DMS 273 treated with DMSO at 0.1 percent for 48 hours (cell line): Measurements from ENCODE around the gene UTP20.
"Not testable (repeated sequence)": the region's sequence is repeated elsewhere in the genome, so short reads cannot be mapped to it uniquely, and the experiment has no call there.

Experiments used
- DNase-seq: peaks from one replicate; lab custom pipeline; 2025; lab: John Stamatoyannopoulos, UW

Gene UTP20

DNA sequence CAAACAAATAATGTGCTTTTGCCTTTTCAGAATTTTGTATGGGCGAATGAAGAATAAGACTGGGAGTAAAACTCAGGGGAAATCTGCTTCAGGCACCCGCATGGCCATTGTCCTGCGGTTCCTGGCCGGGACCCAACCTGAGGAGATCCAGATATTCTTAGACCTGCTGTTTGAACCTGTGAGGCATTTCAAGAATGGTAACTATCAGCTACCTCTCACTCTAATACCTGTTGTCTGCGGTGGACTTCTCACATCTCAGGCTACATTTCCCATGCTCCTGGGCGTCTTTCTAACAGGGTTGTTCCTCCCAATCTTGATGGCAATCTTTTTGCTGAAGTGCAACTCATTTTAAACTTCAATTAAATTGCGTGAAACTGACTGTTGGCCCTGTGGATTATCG, 47.1 kb downstream of the UTP20 start:
- no peak for DNase-seq

DNA sequence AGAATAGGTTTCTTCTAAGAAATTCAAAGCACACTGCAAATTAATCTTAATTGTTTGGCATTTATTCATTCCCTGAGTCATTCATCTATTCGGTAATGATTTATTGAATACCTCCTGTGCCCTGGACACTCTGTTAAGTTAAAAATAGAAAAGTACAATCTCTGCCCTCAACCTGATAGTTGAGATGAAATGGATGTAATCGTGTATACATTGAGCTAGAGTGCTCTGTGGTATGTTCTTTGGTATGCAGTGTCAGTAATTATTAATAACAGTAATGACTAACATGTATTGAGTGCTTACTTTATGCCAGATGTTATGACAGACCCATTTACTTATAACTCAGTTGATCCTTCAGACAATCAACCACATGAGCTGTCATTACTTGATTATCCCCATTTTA, 47.6 kb downstream of the UTP20 start:
- no peak for DNase-seq

DNA sequence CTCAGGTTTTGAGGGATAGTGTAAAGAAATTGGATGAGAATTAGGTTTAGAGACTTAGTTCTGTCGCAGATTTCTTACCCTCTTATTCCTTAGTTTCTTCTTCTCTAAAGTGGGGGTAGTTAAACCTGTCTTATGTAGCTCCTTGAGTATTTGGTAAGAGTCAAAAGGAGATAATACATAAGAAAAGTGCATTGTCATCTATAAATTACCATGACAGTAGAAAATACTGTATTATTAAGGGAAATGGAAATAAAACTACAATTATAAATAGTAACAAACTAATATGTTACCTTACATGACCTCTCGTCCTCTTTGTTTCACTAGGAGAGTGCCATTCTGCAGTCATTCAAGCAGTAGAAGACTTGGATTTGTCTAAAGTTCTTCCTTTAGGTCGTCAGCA, 49.0 kb downstream of the UTP20 start:
- DNase-seq = no peak

DNA sequence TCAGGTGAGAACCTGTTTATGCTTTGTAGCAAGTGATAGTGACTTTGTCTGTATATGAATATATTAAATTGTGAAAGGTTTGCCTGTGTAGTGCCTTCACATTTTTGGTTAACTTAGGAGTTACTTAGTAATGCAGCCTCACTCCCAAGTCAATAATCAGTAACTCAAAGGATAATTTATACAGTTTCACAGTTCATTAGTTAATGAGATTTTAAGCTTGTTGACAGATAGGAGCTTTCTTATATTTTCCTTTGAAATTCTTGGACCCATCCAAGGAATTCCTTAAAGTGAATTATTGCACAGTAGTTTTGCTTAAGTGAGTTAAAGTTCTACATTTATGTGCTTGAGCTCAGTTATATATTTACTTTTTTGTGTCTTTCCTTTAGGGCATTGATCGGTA, 50.7 kb downstream of the UTP20 start:
- no peak for DNase-seq

DNA sequence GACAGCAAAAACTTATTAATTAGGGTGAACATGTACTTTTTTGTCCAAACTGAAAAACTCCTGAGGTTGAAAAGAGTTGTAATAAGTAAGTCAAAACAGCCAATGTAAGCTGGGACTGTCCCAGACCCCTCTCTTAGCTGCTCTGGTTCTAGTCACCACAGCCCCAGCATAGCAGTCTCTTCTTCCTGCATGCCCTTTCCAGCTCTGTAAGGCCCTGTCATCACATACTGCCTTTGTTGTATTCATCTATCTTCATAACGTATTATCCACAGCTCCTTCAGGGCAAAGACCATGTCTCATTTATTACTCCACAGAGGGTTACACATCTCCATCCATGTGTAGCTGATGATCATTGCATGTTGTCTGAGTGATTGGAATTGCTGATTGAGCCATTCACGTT, 56.5 kb downstream of the UTP20 start:
- DNase-seq = no peak

DNA sequence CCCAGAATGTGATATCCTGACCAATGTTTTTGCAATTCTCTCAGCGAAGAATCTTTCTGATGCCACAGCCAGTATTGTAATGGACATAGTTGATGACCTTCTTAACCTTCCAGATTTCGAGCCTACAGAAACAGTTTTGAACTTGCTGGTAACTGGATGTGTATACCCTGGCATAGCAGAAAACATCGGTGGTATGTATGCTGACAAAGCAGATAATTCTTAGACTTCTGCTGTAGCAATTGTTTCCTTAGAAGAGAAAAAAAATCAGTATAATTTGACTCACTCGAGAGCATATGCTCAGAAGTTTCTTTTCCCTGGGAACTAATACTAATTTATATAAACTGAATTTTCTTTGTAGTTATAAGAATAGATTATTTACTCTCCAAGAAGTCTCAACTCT, 58.2 kb downstream of the UTP20 start:
- no peak for DNase-seq

DNA sequence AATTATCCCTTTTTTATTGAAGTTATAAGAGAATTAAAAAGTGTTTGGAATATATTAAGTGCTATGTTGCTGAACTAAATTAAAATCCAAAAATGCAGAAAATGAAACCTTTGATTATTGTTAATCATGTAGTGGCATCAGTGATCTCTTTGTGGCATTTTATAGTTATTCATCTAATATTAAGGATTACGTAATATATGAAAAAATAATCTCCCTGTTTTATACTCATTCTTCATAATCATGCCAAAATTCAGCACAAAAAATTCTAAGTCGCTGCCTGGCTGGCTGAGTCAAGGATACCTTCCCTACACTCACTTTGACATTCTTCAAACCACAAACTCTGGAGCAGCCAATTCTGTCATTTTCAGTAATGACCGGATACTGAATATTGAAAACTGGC, 64.0 kb downstream of the UTP20 start:
- DNase-seq = no peak

DNA sequence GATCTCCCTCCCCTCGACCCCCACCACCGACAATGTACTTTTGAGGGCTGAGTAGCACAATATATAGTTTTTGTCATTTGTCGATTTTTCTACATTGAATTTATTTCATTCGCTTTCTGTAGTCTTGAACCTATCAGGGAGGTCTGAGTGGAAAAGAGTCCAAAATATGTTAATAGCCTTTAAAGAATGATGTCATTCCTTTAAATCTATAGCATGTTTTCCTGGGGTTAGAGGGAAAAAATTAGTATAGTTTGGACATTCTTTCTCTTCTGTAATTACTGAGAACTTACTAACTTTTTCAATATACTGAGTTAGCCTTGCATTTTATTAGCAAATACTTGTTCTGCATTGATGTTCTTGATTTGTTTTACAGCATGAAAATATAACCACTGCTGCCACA, 71.8 kb downstream of the UTP20 start:
- no peak for DNase-seq

DNA sequence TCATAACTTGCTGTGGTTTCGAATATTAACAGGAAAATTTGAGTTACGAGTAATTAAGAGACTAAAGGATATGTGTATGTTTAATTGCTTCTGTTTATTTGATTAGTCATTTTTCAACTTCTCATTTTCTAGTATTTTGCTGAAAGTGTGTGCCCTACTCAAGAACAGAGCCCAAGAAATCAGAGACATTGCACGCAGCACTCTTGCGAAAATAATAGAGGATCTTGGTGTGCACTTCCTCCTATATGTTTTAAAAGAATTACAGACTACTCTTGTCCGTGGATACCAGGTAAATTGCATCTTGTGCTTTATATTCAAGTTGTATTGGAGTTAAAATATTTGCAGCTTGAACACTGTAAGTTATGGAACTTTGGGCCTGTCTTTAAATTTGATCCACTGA, 76.9 kb downstream of the UTP20 start:
- DNase-seq = no peak

DNA sequence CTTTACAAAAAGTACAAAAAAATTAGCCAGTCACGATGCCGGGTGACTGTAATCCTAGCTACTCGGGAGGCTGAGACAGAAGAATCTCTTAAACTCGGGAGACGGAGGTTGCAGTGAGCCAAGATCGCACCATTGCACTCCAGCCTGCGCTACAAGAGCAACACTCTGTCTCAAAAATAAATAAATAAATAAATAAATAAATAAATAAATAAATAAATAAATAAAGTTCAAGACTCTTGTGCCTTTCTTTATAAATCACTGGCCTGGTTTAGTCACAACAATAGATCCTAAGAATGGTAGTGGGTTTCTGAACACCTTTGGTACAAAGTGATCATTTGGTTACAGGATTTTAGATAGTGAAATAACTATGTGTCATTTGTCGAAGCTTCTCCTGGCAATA, 81.5 kb downstream of the UTP20 start:
- DNase-seq = no peak

DNA sequence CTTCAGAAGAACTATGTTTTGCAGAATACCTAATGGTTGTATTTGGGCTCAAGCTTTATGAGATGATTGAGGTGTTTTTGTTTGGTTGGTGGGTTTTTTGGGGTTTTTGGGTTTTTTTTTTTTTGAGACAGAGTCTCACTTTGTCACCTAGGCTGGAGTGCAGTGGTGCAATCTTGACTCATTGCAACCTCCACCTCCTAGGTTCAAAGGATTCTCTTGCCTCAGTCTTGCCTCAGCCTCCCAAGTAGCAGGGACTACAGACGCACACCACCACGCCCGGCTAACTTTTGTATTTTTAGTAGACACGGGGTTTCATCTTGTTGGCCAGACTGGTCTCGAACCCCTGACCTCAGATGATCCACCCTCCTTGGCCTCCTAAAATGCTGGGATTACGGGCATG, 88.1 kb downstream of the UTP20 start:
- DNase-seq = no peak

DNA sequence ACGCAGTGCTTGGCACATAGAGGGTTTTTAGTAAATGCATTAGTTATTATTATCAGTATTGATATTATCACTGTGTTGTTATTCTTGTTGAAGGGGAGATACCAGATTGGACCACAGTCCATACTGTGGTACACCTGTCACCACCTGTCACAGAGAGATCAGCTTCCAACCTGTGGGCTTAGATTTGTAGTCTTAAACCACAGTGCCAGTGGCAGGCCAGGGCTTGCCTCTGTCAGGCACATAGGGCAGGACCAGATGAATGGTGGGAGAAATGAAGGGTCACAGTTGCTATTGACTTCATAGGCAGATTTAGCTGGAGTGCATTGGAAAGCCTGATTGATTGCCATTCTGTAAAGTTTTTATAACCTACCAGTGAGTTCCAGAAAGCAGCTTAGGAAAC, 92.5 kb downstream of the UTP20 start:
- DNase-seq = no peak

DNA sequence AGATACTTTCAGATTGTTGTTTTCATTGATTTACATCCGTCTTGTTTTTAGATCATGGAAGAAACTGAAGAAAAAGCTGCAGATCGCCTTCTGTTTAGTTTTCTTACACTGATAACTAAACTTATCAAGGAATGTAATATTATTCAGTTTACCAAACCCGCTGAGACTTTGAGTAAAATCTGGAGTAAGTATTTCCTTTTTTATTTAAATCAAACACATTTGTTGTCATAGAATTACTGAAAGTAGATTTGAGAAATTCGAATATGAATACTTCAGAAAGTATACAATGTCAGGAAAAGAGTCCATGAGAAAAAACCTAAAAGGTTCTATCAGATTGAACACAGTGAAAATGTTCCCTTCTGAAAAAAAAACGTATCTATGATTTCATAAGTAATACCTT, 95.7 kb downstream of the UTP20 start:
- no peak for DNase-seq

DNA sequence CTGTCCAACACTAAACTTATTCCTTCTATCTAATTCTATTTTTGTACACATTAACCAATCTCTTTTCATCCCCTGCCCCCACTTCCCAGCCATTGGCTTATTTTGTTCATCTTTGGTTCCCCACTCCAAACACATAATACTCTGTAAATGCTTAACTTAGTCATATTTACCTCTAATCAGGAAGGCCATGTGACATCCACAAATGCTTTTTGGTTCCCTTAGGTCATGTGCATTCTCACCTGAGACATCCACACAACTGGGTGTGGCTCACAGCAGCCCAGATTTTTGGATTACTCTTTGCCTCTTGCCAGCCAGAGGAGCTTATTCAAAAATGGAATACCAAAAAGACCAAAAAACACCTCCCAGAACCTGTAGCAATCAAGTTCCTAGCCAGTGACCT, 99.2 kb downstream of the UTP20 start:
- DNase-seq = no peak

DNA sequence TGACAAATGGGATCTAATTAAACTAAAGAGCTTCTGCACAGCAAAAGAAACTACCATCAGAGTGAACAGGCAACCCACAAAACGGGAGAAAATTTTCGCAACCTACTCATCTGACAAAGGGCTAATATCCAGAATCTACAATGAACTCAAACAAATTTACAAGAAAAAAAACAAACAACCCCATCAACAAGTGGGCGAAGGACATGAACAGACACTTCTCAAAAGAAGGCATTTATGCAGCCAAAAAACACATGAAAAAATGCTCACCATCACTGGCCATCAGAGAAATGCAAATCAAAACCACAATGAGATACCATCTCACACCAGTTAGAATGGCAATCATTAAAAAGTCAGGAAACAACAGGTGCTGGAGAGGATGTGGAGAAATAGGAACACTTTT, 111.3 kb downstream of the UTP20 start:
- DNase-seq = not testable (repeated sequence)

DNA sequence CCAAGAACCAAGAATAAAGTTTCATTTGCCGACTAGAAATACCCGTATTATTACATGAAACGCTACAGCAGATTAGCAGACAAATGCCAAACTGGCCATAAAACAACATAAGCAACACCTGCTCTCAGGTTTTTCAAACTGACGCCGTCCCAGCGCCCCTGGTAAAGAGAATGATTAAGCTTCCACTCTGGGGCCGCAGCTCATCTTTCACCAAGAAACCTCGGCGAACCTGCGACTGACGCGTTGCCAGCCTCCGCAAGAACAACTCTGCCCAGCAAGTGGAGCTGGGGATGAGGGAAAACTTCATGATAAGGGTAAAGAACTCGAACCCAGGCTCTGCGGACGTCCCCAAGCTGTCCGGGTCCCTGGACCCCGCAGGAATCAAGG, 127.1 kb downstream of the UTP20 start:
- no peak for DNase-seq

DNA sequence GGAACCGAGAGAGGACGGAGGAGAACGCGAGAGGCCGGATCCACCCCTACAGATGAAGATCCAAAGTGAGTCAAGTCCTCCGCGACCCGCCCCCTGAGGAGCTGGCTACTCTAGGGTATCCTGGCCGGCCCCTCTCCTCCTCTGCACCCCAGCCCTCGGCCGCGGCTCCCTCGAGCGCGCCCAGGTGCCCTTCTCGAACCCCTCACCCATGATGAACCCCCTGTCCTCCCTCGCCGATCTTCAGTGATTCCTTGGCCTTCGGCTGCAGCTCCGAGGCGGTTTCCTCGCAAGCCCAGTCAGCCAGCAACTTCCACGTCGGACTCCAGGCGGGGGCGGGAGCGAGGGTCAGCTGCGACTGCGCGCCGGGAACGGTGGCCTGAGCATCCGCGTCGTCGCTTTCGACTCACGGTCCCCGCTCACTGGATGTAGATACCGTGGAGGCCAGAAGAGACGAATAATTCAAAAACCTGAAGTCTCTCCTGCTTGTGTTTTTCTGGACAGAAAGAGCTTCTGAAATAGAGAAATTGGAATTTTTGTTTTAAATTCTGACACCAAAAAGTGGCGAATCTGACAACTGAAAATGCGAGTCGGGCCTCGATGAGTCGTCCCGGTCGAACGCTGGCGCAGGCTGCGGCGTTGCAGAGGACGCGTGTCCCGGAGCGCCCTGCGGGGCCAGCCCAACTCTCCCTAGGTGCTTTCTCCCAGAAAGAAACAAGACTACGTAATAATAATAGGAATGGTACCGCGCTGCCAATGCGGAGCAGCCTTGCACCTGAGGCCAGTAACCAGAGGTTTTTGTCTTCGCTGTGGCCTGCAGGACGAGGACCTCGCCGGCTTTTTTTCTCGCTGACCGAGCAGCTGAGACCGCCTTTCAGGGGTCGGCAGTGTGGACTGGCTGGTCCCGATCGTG, 127.8 kb downstream of the UTP20 start, which contains the start of gene ARL1:
Gene ARL1 (minus strand): TSS at position 337 of the 910 bp plus-strand sequence. CDS start 127 bp downstream, at position 210.
- peak; percentile 52 for DNase-seq

DNA sequence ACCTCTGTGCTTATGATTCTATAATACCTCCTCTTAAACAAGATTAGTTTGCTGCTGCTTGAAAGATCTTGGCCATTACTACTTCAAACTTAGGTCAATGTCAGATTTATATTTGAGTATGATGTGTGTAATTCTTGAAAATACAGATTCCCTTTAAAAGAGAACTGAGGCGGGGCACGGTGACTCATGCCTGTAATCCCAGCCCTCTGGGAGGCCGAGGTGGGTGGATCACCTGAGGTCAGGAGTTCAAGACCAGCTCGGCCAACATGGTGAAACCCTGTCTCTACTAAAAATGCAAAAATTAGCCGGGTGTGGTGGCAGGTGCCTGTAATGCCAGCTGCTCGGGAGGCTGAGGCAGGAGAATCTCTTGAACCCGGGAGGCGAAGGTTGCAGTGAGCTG, 130.3 kb downstream of the UTP20 start:
- not testable (repeated sequence) for DNase-seq

DNA sequence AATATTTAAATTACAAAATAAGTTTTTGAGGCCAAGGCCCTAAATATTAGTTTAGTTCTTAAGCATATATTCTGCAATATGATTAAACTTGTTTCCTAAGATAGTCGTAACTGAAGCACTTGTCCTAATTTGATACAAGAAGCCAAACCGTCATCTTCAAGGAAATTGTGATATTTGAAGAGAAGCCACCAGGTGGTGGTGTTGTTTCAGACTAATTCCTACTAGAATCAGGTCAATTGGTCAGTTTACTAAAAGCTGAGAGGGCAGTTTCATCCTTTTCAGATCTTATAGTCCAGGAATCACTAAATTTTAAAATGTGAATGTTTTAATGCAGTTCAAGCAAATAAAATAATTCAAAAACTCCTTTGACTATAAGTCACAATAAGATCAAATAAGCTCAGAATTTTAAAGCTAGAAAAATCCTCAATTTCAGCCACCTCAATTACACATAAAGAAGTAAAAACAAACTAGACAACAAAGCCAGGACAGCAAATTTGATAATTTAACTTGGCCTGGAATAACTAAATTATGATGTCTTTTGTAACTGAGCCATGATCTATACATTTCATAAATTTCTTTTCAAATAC, 134.7 kb downstream of the UTP20 start:
- DNase-seq = no peak

DNA sequence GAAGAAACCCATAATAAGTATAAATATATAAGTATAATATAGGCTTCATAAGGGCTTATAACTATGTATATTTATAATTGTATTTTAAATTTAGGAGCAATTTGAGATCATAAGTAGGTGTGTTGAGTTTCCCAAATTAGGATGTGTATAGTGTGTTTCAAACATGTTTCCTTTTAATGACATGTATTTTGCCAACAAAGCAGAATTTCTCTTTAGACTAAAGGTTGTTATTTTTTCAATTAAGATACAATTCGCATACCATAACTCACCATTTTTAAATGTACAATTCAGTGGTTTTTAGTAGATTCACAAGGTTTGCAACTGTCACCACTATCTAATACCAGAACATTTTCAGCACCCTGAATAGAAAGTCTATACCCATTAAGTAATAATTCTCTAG, 135.3 kb downstream of the UTP20 start:
- DNase-seq = no peak

DNA sequence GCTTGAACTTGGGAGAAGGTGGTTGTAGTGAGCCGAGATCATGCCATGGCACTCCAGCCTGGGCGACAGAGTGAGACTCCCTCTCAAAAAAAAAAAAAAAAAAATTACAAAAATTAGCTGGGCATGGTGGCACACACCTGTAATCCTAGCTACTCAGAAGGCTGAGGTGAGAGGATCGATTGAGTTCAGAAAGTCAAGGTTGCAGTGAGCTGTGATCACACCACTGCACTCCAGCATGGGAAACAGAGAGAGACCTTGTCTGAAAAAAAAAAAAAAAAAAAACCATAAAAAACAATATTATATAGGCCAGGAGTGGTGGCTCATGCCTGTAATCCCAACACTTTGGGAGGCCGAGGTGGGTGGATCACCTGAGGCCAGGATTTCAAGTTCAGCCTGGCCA, 142.2 kb downstream of the UTP20 start:
- DNase-seq = not testable (repeated sequence)

DNA sequence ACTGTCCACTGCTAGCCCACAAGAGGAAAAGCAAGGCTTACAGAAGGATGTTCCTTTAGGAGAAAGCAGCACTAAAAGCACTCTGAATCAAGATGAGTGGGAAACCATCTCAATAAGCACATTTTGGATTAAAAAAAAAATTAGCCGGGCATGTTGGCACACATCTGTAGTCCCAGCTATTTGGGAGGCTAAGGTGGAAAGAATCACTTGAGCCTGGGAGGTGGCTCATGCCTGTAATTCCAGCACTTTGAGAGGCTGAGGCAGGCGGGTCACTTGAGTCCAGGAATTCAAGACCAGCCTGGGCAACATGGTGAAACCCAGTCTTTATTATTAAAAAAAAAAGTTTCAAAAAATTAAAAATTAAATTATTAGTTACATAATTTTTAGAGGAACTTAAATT, 144.7 kb downstream of the UTP20 start:
- DNase-seq = no peak

DNA sequence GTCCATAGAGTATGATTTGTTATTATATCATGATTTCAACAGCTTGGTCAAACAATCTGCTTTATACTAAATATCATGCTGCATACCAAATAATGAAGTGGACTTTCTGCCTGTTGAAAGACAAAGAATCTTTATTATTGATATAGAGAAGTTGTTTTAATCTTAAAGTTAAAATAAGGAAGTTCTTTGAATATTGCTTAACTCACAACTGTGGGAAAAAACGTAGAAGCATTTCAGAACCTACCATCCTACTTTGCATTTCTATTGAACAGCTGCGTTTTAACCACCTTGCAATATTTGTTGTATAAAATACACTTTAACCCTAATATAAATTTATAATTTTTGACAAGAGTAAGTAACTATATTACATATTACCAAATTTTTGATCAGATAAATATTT, 150.6 kb downstream of the UTP20 start:
- DNase-seq = no peak

DNA sequence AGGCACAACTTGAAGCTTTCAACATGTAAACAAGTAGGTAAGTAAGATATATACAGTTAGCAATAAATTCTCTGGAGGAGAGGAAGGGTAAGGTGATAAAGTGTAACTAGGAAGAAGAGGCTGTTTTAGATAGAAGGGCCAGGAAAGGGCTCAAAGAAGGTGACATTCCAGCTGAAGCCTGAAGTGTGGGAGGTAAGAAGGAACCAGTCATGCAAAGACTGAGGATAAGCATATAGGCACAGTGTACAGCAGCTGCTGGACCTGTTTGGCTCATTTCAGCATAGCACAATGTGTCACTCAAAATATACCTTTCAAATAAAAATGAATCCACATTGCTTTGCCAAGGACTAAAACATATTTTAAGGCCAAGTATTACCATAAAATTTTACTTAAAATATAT, 156.2 kb downstream of the UTP20 start:
- no peak for DNase-seq
